ENCODE data around the gene ANGPTL2.

DNA sequence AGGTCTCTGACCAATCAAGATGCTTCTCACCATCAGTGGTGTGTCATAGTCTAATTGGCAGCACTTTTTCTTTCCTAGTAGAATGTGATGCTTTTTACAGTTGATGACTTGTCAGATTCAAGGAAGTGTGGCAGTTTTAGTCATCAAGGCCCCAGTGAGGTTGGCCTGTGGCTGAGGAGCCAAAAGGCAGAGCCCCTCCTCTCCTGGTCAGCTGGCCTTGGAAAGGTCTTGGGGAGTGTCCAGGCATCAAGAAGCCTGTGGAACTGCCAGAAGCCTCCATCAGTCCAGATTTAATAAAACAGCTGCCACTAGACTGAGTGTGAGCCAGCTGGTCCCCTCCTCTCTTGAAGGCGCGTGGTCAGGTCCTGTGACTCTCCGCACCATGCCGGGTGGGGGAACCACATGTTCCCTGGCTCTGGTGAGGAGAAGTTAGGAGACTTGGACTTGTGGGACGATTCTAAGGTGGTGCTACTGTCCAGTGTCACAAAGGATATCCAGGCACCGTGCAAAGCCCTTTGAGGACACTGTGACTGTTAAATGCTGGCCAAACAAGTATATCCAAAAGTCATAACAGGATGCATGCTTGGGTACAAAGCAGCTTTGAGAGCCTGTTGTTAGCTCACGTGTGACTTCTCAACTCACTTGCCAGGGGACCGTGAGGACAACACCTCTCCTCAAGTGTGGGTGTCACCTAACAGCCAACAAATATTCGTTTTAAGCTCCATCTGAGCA lies 6.1 kb upstream of the ANGPTL2 start:
- TF ChIP-seq, protein P1, sequence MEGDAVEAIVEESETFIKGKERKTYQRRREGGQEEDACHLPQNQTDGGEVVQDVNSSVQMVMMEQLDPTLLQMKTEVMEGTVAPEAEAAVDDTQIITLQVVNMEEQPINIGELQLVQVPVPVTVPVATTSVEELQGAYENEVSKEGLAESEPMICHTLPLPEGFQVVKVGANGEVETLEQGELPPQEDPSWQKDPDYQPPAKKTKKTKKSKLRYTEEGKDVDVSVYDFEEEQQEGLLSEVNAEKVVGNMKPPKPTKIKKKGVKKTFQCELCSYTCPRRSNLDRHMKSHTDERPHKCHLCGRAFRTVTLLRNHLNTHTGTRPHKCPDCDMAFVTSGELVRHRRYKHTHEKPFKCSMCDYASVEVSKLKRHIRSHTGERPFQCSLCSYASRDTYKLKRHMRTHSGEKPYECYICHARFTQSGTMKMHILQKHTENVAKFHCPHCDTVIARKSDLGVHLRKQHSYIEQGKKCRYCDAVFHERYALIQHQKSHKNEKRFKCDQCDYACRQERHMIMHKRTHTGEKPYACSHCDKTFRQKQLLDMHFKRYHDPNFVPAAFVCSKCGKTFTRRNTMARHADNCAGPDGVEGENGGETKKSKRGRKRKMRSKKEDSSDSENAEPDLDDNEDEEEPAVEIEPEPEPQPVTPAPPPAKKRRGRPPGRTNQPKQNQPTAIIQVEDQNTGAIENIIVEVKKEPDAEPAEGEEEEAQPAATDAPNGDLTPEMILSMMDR (IDR thresholded peaks at IDR 0.05) = no peak
- TF ChIP-seq POLR2A (IDR thresholded peaks at IDR 0.05) = no peak

All from uterus (tissue), 2 donors.